C1 segment of cervical spinal cord (tissue), 14 donors: ENCODE data around the gene SFMBT2.
"Not testable (repeated sequence)": the region's sequence is repeated elsewhere in the genome, so short reads cannot be mapped to it uniquely, and the experiment has no call there.

ENCODE experiments used
- DNase-seq, 14 donors: peaks; one replicate each; lab custom pipeline; 2025; lab: John Stamatoyannopoulos, UW

The SFMBT2 gene

GRCh38 chr10:7231509-7232414 lies 179.1 kb downstream of the SFMBT2 start:
- no peak for DNase-seq

- DNase-seq: no peak
Observed at GRCh38 chr10:7230951-7231350, 179.9 kb downstream of the SFMBT2 start.

DNA sequence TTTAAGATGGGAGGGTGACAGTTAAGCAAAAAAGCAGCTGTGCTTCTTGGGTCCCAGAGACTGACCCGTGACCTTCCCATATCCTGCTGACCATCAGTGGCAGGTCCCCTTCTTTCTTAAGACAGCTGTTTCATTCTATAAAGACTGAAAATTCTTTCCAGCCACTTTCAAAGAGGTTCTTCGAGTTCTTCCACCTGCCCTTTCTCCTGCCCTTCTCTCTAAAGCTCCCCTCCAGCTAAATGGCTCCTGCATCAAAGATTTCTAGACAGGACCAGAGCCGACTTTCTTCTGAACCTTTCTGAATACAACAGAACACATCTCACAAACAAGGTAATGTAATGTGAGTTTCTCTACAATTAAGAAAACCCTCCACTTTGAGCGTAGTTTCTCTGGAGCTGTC lies 180.8 kb downstream of the SFMBT2 start:
- no peak for DNase-seq

DNA sequence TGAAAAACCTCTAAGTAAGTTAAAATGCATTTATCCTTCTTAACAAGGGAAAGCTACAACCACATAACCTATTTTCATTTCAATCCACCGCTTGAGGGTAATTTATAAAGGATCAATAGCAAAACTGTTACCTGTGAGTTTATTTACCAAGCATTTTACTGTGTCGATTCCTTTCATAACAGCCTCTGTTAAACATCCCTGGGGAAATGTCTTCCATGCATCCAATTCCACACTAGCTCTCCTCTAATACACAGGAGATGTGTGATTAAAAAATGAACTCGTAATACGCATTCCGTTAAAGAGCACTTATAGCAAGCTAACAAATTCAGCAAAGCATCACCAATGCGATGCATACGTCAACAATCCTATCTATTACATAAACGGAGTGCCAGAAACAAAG lies 185.7 kb downstream of the SFMBT2 start:
- no peak for DNase-seq

DNA sequence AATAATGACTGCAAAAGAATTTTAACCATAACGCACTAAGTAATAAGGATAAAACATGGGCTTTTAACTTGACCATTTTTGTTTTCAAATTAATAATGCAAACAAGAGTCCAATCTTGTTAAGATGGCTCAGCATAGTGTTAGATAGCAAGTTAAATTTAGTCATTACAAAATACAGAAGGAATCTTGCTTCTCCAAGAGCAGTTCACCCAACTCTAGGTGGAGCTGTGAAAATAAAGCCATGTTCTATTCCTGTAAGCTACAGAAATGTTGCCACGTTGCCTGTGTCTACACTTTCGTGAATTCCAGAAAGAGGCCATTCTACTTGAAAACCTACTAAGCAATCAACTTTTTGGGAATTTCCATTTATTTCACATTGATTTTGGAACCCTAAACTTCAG lies 191.9 kb downstream of the SFMBT2 start:
- no peak for DNase-seq

GRCh38 chr10:7212696-7213095 lies 198.1 kb downstream of the SFMBT2 start:
- DNase-seq: not testable (repeated sequence)

- no peak for DNase-seq
Observed at GRCh38 chr10:7211857-7212577, 198.8 kb downstream of the SFMBT2 start.

DNA sequence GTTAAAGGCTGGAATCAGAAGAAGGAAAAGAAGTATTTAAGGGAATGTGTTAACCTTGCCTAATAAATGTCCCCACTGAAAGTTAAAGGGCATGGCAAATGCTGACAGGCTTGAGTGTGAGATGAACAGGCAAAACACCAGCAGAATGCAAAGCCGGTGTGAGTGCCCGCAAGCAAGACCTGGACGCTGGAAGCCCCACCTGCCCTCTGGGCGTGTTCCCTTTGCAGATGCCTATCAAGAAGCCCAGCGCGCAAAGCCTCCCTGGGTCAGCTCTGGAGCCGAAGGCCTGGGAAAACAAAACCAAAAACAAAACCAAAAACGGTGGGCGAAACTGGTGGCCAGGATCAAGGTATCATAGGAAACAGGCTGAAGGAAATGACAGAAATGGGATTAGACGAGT lies 200.3 kb downstream of the SFMBT2 start:
- no peak for DNase-seq

DNA sequence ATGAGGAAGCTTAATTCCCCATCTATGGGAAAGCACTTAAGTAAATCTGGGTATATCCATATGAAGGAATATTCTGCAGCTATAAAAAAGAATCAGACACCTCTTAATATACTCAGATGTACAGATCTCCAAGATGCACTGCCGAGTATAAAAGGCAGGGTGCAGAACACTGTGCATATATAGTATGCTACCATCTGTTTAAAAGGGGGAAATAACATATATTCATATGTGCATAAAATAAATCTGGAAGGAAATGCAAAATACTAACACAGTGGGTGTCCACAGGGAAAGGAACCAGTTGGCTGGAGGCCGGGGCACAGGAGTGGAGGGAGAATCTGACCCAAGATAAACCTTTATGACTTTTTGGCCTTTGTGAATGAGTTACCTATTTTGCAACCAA lies 201.4 kb downstream of the SFMBT2 start:
- DNase-seq: no peak

DNA sequence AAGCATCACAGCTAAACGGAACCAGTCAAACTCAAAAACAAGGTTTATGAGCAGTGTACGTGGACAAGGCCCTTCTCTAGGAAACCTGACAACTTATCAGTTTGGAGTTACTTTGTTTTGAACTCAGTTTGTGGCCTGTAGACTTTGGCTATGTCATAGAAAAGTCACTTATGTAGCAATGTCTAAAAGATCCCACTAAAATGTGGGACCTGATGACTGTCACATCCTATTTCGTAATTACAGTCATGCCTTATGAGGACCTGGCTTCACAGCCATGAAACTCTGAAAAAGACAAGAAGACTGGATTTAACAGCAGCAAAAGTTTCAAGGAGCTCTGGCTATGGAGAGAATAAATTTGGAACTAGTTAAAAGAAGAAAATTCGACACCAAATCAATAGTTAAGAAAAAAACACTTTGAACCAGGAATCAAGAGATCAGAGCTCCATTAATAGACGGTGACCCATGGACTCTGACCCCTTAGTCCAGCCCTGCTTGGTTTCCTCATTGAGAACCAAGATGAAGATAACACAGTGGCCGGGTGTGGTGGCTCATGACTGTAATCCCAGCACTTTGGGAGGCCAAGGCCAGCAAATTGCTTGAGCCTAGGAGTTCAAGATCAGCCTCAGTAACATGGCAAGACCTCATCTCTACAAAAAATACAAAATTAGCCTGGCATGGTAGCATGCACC lies 204.3 kb downstream of the SFMBT2 start:
- DNase-seq: no peak

GRCh38 chr10:7205656-7206055 lies 205.2 kb downstream of the SFMBT2 start:
- peak in 3 of 14 donors; percentile 4 to 11 (median 4) for DNase-seq

- no peak for DNase-seq
Observed at GRCh38 chr10:7202793-7203355, 208.0 kb downstream of the SFMBT2 start.

DNA sequence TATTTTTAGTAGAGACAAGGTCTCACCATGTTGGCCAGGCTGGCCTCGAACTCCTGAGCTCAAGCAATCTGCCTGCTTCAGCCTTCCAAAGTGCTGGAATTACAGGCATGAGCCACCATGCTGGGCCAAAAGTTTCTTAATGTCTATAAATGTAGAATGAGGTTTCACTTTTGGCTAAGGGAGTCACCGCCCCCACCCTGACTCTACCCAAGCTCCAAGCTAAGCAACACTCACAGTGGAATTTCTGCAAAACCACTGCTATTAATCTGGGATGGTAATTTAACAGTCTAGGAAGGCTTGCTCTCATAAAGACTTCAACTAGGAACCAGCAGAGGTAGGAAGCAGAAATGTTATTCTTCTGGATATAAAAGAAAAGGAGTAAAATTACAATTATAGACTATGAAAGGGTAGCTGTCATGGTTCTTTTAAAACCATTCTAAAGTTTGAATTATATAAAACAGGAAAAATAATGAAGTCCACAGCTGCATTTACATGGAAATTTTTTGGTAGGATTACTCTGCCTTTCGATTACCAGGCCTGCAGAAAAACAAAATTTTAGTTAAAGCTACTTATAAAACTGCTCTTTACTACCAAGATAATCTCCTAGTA lies 211.6 kb downstream of the SFMBT2 start:
- DNase-seq: no peak

- no peak for DNase-seq
Observed at GRCh38 chr10:7196284-7196683, 214.6 kb downstream of the SFMBT2 start.

GRCh38 chr10:7195118-7195517 lies 215.7 kb downstream of the SFMBT2 start:
- no peak for DNase-seq

- no peak for DNase-seq
Observed at GRCh38 chr10:7194571-7194970, 216.3 kb downstream of the SFMBT2 start.

DNA sequence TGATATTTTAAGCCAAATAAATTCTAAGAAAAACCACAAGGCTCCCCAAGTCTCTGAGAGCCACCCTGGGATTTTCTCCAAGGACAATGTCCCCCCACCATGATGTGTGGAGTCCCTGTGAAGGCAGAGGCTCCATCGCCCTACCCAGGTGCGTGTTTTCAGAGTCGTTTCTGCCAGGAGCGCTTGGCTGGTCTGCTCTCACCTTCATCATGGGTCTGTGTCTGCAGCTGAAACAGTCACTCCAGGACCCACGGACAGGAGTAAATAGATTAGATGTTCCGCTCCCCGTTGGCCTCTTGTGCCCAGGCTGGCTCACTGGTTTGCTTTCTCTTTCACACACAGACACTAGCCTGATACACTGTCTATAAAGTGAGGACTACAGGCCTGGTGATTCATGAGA lies 217.5 kb downstream of the SFMBT2 start:
- DNase-seq: no peak

GRCh38 chr10:7192831-7193361 lies 217.9 kb downstream of the SFMBT2 start:
- no peak for DNase-seq

GRCh38 chr10:7192061-7192460 lies 218.8 kb downstream of the SFMBT2 start:
- no peak for DNase-seq

DNA sequence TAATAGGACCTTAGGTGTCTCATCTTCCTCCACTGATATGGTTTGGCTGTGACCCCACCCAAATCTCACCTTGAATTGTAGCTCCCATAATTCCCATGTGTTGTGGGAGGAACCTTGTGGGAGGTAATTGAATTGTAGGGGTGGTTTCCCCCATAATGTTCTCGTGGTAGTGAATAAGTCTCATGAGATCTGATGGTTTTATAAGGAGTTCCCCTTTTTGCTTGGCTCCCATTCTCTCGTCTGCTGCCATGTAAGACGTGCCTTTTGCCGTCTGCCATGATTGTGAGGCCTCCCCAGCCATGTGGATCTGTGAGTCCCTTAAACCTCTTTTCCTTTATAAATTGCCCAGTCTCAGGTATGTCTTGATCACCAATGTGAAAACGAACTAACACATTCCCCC lies 220.1 kb downstream of the SFMBT2 start:
- not testable (repeated sequence) for DNase-seq

DNA sequence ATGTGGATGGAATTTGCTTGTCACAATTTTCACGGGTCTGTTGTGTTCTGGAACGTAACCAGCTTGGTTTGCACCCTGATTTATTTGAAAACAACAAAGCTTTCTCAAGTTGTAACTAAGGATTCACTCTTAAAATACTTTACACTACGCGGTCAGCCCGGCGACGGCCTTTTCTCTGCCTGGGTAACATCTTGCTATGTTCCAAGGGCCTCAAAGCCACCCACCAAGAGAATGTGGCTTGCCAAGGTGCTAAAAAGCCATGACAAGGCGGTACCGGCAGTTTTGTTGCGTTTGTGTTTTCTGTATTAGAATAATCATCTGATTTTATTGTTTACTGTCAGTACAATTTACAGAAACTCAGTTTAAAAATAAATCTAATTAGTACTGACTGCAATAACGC lies 220.9 kb downstream of the SFMBT2 start:
- no peak for DNase-seq
